ENCODE data around the gene DAAM1.

The DAAM1 gene

DNA sequence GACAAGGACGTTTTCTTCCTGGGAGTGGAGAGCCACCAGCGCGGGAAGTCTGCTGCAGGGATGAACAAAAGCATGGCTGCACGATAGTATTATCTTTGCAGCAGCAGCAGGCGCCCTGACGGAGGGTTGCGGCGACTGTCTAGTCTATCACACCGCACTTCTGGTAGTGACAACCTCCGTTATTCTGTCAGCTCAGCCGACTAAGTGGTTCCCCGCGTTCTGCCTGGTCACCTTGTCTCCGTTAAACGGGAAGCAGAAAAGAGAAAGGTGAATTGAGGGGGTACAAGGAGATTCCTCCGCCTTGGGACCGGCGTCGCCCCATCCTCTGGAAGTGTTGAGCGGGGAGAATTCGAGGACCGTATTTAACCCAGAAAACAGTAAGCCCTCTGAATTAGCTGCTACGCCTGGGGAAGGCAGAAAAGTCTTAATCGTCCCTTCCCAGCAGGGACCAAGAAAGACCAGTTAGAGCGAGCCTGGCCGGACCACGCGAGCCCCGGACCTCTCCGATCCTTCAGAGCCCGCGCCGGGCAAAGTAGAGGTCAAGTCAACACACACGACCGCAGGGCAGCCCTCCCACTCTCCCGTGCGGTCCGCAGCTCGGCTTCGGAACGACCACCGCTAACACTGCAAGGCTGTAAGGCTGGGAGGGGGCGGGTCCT is 536 bp upstream of the DAAM1 start:
- peak; percentile 47 for DNase-seq

DNA sequence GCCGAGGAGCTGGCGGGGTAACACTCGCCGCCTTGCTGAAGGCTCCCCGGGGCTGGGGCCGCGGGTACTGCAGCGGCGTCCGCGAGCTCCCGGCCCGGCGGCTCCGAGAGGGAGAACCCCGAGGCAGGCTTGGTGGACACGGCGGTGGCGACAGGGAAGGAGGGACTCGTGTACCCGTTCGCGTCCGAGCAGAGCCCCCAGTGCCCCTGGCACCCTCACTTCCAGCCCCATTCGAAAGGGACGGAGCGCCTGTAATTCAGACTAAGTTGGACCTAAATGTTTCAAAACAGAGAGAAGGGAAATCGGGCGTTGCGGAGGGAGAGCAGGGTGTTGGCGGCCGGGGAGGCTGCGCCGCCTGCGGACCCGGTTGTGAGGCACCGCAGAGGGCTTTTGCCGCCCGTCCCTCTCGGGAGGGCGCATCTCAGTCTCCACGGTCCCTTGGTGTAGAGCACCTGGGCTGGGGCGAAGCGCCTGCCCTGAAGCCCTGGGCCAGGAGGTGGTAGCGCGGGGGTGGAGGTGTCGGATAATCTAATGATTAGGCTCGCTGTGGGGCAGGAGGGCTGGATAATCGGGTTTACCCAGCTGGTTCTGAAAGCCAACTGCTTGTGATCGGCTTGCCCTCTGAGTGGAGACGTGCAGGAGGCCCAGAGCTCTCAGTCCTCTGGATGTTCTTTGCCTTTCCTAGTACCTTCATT is 771 bp downstream of the DAAM1 start:
- peak; percentile 56 for DNase-seq

DNA sequence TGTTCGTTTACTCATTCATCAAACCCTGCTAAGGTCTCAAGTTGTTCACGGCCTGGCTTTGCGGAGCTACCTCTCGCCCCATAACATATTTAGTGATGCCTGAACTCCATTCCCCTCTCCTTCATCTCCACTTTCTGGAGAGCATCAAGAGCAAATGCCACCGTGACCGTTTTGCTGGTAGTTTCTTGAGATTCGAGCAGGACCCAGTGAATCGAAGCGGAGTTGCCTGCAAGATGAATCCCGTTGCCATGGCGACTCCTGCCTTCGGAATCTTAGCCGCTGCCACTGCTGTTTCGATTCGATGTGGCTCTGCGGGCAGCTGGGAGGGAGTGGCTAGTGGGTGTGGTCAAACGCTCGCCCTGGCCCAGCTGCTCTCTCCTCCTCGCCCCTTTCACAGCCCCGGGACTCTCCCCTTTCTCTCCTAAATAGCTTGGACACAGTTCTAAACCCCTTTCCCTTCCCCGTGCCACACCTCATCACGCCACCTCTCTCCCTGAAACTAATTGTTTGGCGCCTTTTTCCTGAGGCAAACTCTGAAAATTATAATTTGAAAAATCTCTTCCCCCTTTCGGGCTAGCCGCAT is 1.4 kb downstream of the DAAM1 start:
- peak; percentile 85 for DNase-seq

DNA sequence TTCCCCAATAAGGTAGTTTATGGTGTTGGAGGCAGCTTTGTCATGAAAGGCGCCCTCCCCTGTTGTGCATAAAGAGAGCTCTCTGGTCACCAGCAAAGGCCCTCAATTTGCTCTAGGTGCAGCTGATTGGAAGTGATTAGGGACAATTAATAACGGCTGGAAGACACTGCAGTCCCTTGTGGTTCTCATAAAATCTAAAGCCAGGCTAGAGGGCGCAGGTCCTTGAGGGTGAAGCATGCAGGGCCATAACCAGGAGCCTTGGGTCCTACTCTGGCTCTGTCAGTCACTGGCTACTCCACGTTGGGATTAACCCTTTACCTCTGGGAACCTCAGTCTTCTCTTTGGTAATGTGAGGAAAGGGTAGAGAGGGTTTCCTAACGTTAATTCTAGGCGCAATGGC is 1.9 kb downstream of the DAAM1 start:
- DNase-seq: no peak

DNA sequence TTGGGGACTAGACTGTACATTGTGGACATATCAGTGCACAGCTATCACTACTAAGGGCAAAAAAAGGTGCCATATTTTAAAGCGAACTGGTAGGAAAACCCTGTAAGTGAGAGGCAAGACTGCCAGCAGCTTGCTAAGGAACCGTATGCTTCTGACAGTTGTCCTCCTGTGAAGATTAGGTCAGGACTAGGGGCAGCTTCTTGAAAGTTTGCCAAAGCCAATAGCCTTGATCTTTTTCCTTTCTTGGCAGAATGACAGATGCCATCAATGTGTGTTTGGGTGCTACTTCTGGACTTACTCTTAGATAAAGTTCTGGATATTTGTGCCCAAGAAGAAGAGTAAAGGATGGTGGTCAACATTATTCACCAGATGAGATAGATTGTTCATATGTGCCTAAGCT is 7.4 kb downstream of the DAAM1 start:
- DNase-seq: no peak

DNA sequence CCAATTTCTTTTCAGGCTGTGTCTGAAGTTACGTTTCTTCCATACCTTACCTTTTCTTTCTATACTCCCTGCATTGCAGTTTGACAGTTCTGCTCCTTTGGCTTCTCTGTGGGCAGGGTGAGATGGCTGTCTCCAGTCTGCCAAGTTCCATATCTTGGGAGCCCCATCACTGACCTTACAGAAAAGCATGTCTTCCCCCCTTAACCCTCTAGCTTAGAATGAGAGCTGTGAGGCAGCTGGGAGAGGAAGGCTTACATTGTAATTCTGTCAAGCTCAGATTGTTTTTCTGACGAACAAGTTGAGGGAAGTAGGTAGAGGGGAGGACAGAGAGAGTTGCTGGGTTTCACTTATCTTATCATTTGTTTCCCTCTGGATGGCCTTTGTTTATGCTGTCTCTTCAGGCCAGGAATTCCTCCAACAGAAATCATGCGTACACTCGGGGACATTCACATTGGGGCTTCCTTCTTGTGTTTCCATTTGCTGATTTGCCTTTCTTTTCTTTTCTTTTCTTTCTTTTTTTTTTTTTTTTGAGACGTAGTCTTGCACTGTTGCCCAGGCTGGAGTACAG is 9.3 kb downstream of the DAAM1 start:
- no peak for DNase-seq

DNA sequence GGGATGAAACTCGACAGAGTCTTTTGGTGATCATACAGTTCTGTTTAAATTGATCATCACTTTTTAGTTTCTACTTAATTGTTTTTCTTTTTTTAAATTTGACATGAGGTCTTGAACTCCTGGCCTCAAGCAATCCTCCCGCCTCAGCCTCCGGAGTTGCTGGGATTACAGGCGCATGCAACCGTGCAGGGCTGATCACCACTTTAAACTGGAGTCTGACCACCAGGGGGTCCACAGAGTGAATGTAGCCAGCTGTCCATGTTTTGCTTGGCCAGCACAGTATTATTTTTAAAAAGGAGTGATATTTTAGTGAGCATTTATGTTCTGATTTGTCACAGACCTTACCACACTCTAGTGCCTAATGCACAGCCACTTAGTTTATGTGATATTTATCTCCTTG is 10.7 kb downstream of the DAAM1 start:
- DNase-seq: no peak

DNA sequence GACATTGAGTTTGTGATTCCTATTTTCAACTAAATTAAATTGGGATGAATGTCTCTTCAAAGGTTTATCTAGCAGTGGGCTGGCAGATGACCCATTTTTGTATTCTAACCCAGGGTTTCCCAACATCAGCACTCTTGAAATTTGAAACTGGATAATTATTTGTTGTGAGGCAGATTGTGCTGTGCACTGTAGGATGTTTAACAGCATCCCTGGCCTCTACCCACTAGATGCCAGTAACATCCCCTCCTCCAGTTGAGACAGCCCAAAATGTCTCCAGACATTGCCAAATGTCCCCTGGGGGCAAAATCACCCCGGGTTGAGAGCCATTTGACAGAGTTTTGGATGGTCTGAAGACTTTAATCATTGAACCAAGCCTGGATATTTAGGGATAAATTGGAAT is 11.1 kb downstream of the DAAM1 start:
- no peak for DNase-seq

DNA sequence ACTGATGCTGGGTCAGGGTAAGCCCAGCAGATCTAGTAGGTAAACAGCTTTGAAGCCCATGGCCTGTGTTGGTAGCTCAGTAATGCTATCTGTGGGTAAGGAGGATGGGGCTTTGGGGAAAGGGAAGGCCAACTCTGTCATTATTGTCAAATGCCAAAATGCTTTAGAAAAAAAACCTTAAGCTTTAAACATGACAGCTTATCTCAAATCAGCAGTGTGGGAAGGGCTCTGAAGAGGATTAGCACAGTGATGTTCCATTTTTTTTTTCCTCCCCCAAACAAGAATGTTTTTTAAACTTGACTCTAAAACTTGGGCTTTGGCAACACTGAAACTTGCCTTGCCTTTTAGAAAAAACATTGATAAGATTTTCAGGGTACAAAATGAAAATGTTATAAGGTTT is 11.7 kb downstream of the DAAM1 start:
- DNase-seq: no peak

DNA sequence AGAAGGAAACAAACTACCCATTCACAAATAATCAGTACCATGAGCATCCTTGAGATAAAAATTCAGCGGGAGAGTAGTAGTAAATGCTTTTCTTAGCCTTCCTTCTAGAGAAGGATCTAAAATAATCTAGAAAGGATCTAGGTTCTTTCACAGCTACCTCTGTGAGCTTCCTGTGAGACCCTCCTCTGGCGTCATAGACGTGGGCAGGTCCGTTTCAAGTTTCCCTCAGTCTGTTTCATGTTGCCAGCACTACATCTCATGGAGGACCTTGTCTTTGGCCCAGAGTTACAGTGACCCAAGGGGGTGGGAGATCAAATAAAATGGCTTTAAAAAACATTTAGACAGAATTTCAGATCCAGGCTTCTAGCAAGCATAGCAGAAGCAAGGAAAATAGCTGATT is 13.6 kb downstream of the DAAM1 start:
- DNase-seq: peak; percentile 28

DNA sequence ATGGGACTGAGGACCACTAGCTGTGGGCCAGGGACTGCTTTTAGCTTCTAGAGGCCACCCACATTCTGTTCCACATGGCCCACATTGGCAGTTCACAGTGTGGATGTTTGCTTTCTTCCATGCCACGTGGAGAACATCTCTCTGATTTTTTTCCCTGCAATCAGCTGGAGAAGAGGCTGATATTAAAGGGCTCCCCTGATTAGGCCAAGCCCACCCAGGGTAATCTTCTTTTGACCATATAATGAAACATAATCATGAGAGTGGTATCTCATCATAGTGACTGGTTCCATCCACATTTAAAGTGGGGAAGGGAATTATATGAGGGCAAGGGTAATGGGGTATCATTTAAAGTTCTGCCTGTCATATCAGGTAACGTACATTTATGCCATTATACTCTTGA is 15.8 kb downstream of the DAAM1 start:
- no peak for DNase-seq

DNA sequence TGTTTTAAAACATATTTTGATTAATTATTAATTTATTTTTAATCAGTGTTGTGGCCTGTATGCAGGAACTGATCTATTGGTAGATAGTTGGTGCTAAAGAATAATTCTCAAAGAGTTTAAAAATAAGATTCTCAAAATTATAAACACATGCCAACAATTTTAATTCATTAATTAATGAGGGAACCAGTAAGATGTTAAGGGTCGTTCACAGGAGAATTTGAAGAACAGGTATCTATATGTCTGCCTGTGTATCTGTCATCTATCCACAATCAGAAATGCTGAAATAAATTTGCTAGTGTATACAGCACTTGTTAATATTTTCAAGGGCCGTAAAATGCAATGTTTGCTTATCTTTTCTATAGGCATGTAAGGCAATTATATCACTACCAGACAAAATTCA is 18.4 kb downstream of the DAAM1 start:
- no peak for DNase-seq

DNA sequence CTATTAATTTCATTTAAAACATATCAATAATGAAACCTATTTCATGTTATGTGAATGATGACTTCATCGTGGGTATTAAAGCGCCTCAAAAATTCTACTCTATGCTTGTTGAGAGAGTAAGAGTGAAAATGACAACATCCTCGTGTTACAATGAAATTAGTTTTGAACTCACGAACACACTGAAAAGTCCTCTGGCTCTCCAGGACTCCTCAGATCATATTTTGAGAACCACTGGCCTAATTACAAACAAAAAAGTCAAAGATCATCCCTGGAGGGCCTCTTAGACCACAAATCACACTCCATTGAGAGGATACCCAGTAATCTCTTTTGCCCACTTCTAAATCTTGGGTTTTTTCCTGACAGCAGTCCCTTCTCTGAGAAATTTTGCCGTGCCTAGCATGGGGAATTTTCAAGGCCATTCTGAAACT is 19.1 kb downstream of the DAAM1 start:
- DNase-seq: no peak

DNA sequence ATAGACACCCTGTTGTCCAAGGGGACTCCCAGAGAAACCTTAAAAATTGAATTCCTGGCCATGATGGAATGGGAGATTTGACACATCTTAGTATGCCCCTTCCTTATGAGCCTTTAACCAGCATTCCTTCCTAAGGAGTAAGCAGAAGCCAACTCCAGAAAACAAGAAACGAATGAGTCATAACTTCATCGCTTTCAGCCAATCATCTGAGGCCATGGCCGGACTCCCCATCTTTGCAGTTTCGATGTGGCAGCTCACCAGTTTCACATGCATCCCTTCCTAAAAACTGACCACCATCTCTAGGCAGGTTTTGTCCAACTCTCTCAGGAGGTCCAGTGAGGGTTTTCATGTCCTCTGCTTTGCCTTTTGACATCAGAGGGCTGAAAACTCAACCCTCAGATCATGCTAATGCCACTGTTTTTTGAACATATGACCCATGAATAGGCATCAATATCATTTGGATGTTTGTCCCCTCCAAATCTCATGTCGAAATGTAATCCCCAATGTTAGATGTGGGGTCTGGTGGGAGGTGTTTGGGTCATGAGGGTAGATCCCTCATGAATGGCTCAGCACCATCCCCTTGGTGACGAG is 19.9 kb downstream of the DAAM1 start:
- no peak for DNase-seq

DNA sequence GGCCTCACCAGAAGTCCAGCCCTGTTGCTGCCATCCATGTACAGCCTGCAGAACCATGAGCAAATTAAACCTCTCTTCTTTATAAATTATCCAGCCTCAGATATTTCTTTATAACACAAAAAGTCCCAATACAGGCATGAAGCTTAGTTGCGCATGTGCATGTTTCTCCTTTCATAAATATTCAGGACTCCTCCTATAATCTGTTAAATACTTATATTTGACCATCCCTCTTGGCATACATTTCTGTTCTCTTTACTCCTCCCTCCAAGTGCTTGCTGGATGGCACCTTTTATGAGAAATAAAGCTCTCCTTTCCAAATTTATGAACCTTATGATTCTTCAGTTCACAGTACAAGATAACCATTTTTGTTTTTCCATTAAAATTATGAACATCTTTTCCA is 20.5 kb downstream of the DAAM1 start:
- DNase-seq: no peak

DNA sequence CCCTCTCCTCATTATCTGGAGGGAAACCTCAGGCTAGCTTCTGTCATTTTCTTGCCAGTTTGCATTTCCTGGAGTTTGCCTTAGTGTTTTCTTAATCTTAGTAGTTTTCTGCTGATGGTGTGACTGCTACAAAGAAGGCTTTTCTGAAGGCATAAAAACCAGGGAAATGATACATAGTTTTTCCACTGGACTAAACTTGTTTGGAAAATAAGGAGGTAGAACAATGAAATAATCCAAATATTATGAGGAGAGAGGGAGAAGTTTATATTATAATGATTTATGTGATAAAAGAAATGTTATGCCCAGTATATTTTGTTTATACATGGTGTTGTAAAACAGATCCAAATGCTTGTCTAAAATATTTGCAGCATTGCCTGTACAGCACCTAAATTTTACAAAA is 22.2 kb downstream of the DAAM1 start:
- DNase-seq: no peak

DNA sequence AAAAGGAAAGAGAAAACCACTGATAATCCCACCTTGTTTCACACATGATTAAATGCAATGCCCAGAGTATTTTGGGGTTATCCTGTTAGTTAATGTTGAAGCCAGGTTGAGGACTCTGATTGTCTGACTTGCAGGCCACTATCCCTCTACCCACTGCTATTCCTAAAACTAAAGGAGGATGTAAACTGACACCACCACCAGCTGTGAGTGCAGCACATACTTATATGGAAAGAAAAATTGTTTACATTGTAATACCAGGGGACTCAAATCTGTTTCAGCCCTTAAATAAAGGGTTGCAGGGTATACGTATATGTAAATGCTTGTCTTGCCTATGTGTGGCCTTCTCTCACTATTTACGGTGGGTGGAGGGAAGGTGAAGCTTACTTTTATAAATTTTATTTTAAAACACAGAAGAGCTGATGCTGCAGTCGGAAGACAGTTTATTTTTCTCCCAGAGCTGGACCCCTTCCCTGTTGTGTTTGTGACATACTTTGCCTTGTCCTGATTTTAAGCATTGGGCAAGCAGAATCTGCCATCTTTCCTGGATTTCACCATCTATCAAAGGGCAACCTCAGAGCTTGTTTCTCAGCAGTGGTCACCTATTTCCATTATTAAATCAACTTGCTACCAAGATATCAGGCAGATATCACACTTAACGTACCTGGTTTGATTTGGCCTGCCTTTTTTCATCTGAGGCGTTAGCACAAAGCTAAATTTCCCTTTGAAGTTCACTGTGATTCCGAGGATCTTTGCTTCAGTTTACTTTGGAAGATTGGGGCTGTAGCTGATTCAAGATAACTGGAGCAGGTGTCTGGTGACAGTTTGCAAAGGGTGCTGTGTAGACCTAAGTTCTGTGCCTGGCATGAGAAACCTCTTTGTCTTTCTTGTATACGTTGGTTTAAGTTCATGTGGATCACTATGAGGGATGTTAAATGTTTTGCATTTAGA is 25.2 kb downstream of the DAAM1 start:
- no peak for DNase-seq

DNA sequence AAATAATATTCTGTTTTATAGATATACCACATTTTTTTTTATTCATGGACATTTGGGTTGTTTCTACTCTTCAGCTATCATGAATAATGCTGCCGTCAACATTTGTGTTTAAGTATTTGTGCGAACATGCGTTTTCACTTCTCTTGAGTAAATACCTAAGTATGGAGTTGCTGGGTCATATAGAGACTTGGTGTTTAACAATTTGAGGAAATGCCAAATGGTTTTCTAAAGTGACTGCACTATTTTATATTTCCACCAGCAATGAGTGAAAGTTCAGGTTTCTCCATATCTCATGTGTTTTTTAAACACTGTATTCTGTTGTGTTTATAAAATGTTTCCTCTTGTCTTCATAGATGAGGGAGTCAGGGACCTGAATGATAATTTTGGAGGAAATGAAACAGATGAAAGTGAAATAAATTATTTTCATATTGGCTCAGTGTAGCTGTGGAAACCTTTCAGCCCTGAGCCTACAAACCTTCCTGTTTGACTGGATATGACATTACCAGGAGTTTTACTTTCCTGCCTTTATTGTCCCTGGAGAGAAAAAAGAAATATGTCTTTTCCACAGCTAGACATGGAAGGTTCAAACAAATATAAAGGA is 26.3 kb downstream of the DAAM1 start:
- DNase-seq: no peak

DNA sequence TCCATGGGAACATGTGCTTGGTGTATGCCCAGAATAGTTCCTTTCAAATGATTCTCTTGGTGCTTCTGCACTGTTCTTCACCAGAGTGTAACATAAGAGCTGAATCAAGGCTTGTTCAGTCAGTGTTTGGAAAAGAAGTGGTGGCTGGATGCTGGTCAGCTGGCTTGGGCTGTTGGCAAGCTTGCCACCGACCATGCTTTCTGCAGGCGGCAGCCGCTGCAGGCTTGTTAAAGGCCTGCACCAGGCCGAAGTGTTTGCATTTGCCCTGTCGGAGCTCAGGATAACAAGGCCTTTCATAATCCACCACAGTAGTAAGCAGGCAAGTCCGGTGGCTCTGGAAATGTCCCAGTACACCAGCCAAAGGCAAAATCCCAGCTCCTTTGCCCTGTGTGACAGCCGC is 26.9 kb downstream of the DAAM1 start:
- no peak for DNase-seq

DNA sequence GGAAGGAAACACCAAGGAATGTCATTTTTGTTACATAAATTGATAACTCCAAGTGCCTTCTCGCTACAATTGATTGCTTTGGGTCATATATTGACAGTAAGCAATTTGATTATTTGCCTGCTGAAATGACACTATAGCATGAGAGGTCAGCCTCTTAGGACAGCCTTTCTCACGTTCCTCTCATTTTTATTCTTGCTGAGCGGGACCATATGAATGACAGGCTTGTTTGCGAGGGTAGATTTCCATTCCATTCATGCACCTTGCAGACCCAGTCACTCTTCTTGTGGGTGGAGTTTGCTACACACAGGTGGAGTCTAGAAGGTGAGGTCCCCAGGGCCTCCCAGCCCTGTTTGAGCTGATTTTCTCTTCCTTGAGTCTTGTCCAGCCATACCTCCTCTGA is 27.3 kb downstream of the DAAM1 start:
- no peak for DNase-seq

DNA sequence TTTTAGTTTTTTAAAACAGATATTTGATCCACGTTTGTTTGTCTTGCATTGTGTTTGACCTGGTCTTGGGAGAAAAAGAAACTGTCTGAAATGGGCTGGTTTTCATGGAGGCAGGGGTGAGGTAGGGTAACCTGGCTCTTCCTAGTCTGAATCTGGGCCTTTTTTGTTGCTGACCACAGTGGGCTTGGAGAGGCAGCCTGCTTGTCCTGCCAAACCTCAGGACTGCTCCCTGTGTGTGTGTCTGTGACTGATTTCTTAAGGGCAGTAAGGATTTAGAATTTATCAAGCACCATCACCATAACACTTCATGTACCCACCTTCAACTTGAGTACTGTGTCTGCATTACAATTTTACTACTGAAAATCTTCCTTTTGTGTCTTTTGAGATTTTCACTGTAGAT is 28.5 kb downstream of the DAAM1 start:
- DNase-seq: no peak

DNA sequence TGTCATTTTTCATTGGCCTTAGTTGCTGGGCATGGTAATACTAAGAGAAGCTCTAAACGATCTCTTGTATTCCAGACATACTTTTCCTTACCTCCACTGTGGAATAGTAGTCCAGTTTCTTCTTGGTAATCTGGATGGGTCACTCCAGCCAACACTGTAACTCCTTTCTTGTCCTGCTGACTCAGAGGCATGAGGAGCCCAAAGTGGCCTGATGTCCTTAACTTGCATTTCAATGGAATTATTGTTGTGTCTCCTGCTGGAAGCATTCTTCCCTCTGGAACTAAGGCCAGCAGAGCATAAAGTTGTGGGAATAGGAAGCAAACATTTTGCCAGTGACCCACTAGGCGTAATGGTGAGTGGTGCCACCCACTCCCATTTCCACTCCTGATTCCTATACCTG is 33.1 kb downstream of the DAAM1 start:
- no peak for DNase-seq

Measured in stimulated activated CD8-positive, alpha-beta memory T cell treated with anti-CD3 and anti-CD28 coated beads, Interleukin-4, amount 100 ng/mL, for 48 hours (primary cell).